ENCODE data around the gene ASPHD2.

DNA sequence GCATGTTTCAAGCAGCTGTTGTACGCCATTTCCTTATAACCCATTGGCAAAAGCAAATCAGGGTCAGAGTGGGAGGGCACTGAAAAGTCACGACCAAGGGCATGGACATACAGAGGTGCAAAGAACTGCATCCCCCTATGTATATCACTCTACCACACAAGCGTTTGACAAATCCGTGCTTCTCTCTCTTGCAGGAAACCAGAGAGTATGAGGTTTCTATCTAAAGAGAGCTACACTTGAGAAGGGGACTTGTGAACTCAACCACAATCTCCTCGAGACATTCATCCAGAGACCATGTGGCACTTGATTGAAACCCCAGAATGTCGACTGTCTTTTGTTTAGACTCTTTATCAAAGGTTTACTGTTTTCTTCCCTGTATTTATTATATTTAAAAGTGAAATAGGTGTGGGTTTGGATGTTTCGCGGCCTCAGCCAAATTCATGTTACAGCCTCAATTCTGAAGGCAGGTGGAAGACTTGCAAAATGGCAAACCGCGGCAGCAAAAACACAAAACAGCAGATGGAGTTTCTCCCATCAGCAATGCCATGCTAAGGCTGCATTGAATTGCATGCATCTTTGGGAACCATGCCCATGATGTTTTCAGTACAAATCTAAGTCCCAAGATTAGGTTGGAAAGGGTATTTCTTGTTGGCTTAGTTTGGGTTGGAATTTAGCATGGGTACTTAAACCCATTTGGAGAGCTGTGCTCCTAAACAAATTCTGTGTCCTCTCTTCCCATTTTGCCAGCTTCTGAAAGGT, 48.8 kb upstream of the ASPHD2 start:
- TF ChIP-seq, protein P1, sequence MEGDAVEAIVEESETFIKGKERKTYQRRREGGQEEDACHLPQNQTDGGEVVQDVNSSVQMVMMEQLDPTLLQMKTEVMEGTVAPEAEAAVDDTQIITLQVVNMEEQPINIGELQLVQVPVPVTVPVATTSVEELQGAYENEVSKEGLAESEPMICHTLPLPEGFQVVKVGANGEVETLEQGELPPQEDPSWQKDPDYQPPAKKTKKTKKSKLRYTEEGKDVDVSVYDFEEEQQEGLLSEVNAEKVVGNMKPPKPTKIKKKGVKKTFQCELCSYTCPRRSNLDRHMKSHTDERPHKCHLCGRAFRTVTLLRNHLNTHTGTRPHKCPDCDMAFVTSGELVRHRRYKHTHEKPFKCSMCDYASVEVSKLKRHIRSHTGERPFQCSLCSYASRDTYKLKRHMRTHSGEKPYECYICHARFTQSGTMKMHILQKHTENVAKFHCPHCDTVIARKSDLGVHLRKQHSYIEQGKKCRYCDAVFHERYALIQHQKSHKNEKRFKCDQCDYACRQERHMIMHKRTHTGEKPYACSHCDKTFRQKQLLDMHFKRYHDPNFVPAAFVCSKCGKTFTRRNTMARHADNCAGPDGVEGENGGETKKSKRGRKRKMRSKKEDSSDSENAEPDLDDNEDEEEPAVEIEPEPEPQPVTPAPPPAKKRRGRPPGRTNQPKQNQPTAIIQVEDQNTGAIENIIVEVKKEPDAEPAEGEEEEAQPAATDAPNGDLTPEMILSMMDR (IDR thresholded peaks at IDR 0.05): no peak
- TF ChIP-seq POLR2A (IDR thresholded peaks at IDR 0.05) (no peak), POLR2AphosphoS5 (IDR thresholded peaks at IDR 0.05) (no peak)
